GM19372 (cell line): ENCODE results near the gene SPEG.

ENCODE experiments used
- ATAC-seq: cut with Tn5 transposase; IDR thresholded peaks from one replicate; pipeline ENCODE4 v1.9.1; 2021; ENCODE audit warnings: mild to moderate bottlenecking, low read depth, moderate library complexity; ENCODE audit not compliant: unreplicated experiment

The SPEG gene

GRCh38 chr2:219457784-219458369, 23.2 kb downstream of the SPEG start:
- ATAC-seq = no peak

GRCh38 chr2:219458996-219459395, 24.4 kb downstream of the SPEG start:
- no peak for ATAC-seq

GRCh38 chr2:219459460-219460311, 25.0 kb downstream of the SPEG start:
- ATAC-seq = peak; percentile 75

DNA sequence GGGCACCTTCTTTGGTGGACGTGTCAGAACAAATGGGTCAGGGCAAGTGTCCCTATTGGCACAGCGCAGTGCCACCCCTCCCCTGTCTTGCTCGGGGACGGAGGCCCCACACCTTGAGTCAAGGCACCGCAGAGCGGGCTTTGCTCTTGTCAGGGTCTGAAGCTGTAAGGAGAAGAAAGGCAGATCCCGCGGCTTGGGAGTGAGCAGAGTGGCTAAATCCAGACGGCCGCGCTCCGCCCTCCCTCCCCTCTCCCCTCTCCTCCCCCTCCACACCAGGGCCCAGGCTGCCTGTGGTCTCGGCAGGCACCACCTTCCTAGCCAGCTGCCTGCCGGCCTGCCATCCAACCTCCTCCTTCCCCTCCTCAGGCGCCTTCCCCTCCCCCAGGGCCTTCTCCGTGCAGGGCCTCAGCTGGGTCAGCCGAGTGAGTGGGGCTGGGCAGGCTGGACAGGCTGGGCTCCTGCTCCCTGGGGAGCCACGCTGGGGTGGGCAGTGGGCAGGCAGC, 25.8 kb downstream of the SPEG start:
- ATAC-seq = no peak

- no peak for ATAC-seq
Measured at GRCh38 chr2:219461047-219461514, 26.4 kb downstream of the SPEG start.

DNA sequence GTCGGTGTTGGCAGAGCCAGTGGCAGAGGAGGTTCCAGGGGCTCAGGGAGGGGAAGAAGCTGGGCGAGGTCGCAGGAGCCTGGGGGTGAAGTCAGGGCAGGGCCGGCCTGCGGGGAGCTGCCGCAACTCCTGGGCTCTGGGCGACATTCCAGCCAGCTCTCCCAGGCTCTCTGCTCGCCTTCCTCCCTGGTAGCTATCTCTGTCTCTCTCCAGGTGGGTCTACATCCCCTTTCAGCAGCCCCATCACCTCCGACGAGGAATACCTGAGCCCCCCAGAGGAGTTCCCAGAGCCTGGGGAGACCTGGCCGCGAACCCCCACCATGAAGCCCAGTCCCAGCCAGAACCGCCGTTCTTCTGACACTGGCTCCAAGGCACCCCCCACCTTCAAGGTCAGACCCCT, 27.0 kb downstream of the SPEG start:
- ATAC-seq = no peak

DNA sequence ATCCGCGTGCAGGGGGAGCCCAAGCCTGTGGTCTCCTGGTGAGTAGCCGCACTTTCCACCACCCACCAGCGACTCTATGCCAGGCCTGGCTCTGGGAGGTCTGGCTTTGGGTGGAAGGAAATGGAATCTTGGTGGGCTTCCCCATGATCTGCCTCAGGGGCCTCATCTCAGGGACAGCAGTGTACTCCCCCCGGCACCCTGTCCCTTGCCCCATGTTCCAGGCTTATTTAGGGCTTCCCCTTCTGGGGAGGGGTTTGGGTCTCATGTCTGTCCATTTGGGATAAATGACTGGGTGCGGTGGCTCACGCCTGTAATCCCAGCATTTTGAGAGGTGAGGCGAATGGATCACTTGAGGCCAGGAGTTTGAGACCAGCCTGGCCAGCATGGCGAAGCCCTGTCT, 27.7 kb downstream of the SPEG start:
- no peak for ATAC-seq

GRCh38 chr2:219464286-219465032, 29.8 kb downstream of the SPEG start:
- ATAC-seq = no peak

GRCh38 chr2:219465659-219466561, 31.3 kb downstream of the SPEG start:
- no peak for ATAC-seq

GRCh38 chr2:219466816-219467735, 32.4 kb downstream of the SPEG start:
- ATAC-seq = no peak

GRCh38 chr2:219467736-219468075, 33.1 kb downstream of the SPEG start:
- ATAC-seq = no peak

DNA sequence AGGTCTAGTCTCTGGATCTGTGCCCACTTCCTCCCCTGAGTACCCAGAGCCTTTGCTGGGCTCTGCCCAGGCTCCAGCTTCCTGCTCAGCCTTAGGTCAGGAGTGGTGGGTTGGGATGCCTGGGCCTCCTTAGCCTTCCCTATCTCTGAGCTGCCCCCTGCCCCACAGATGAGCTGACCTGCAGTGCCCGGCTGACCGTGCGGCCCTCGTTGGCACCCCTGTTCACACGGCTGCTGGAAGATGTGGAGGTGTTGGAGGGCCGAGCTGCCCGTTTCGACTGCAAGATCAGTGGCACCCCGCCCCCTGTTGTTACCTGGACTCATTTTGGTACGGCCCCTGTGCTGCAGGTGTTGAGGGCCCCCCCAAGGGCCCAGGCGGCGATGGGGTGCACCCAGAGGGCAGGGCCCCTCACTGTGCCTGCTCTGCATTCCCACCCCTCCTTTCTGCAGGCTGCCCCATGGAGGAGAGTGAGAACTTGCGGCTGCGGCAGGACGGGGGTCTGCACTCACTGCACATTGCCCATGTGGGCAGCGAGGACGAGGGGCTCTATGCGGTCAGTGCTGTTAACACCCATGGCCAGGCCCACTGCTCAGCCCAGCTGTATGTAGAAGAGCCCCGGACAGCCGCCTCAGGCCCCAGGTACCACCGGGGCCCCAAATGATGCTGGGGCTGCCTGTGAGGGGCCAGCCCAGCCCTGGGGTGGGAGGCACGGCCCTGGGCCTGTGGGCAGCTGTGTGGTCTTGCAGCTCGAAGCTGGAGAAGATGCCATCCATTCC, 34.0 kb downstream of the SPEG start:
- no peak for ATAC-seq

DNA sequence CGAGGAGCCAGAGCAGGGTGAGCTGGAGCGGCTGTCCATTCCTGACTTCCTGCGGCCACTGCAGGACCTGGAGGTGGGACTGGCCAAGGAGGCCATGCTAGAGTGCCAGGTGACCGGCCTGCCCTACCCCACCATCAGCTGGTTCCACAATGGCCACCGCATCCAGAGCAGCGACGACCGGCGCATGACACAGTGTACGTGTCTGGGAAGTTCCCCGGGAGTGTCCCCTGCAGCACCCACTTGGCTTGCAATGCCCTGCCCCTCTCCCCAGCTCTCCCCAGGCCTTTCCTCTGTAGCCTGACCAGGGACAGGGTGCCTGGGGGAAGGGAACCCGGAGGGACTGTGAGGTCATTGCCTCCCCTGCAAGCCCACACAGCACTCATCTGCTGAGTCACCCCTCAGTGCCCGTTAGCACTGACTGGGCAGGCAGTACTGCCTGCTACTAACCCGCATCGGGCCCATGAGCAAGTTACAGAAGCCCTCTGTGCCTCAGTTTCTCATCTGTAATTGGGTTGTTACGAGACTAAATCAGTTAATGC, 34.6 kb downstream of the SPEG start:
- ATAC-seq = no peak

DNA sequence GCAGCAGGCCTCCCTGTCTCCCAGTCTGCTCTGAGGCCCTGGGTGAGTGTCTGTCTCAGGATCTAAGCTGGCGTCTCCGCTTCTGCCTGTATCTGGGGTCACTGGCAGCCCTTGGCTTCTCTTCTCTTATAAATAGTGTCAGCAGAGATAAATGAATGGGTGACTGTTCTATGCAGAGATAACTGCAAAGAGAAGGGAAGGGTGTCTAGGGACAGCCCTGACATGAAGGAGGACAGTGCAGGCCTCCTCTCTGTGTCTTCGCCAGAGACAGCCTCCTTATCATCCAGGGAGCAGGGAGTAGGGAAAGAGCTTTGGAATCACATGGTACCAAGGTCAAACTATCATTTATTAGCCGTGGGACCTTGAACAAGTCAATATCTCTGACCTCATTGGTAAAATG, 35.8 kb downstream of the SPEG start:
- no peak for ATAC-seq

DNA sequence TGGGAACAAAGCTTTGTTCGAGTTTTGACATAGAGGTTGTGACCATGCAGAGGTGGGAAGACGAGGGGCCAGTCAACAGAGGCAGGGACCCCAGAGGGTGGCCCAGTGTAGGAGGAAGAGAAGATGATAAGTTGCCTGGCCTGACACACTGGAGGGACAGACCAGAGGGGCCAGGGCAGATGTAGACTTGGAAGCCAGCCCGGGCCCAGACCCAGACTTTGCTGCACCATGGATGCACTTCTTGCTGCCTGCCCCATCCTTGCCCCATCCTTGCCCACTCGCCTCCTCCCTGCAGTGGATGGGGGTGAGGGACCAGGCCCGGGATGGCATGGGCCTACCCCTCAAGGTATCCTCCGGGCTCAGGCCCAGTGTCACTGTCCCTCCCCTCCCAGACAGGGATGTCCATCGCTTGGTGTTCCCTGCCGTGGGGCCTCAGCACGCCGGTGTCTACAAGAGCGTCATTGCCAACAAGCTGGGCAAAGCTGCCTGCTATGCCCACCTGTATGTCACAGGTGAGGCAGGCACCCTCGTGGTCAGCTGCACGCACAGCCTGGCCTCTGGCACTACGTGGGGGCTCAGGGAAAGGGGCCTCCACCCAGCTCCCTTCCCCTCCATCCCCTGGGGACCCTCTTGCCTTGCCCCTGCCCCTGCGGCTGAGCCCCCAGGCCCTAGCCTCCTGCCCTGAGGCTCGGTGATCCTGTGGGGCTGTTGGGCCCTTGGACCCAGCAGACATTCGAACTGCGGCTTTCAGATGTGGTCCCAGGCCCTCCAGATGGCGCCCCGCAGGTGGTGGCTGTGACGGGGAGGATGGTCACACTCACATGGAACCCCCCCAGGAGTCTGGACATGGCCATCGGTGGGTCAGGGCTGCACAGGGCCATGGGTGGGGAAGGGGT, 37.1 kb downstream of the SPEG start:
- no peak for ATAC-seq

DNA sequence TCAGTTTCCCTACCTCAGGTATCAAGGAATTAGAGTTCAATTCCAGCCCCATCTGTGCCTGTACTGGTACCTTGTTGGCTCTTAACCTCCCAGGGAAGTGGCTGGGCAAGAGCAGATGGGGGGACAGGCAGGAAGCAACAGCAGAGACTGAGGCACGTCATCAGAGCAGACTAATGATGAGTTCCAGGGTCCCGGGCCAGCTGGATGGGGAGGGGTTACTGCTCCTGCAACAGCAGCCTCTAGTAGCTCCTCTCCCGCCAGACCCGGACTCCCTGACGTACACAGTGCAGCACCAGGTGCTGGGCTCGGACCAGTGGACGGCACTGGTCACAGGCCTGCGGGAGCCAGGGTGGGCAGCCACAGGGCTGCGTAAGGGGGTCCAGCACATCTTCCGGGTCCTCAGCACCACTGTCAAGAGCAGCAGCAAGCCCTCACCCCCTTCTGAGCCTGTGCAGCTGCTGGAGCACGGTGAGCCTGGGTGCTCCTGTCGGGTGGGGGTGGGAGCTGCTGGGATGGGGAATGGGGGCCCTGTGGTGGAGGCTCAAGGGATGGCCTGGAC, 38.1 kb downstream of the SPEG start:
- ATAC-seq = no peak

DNA sequence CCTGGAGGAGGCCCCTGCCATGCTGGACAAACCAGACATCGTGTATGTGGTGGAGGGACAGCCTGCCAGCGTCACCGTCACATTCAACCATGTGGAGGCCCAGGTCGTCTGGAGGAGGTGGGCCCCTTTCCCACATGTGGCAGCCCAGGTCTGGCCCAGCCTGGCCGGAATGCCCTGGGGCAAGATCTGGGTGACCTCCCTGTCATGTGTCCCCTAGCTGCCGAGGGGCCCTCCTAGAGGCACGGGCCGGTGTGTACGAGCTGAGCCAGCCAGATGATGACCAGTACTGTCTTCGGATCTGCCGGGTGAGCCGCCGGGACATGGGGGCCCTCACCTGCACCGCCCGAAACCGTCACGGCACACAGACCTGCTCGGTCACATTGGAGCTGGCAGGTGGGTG, 38.9 kb downstream of the SPEG start:
- ATAC-seq = no peak
